ENCODE data around the gene NACC2. TPM values are rescaled to one million over a fixed set of nuclear protein-coding genes. Genes with fewer than 3 reads are reported as not detected.
"Not testable (repeated sequence)": the region's sequence is repeated elsewhere in the genome, so short reads cannot be mapped to it uniquely, and the experiment has no call there.

The NACC2 gene
- total RNA-seq, 5 donors from 2014 or later (not counting 1 experiment from before 2014, with no cell fraction given): 4.2 to 11.7 (median 11.3) TPM

GRCh38 chr9:136044207-136044970 lies 50.7 kb downstream of the NACC2 start:
- Mint-ChIP-seq H3K27me3 (no peaks in the 10 kb centered on the region), H3K27ac (no peak overlapping the region), H3K4me1 (peaks cover 0 to 7% (median 0%) of the 10 kb centered on the region in 3 donors), H3K9me3 (peaks cover 5 to 8% (median 5%) of the 10 kb centered on the region in 3 donors), H3K36me3 (peaks cover 9% of the 10 kb centered on the region), H3K4me3 (no peak overlapping the region)
- DNase-seq (no peak), ATAC-seq (replicated peaks in 1 of 4) (no peak)
- Histone ChIP-seq H3K27ac (ENCODE audit: low read length) (no peak overlapping the region), H3K4me1 (ENCODE audit: control insufficient read depth in 1 of 2, extremely low read depth in 1 of 2, insufficient read depth in 2 of 2, low read length in 2 of 2) (peaks cover 0 to 4% of the 10 kb centered on the region in 2 experiments), H3K27me3 (replicated peaks in 1 of 2; ENCODE audit: control insufficient read depth in 2 of 2, extremely low read depth in 1 of 2, insufficient read depth in 2 of 2, low read length in 1 of 2) (no peaks in the 10 kb centered on the region), H3K36me3 (ENCODE audit: control insufficient read depth in 2 of 2, extremely low read depth in 1 of 2, insufficient read depth in 1 of 2, low read length in 1 of 2) (peaks cover 0 to 6% of the 10 kb centered on the region in 2 donors), H3K9me3 (no peaks in the 10 kb centered on the region), H3K4me3 (ENCODE audit: control insufficient read depth in 1 of 2, extremely low read depth in 1 of 2, low read length in 1 of 2) (no peak overlapping the region)
- POLR2A ChIA-PET: no interaction called here
- WGBS (ENCODE audit: insufficient coverage): 89% methylated on average over 10 of the region's 25 CpGs
- CTCF ChIA-PET: no interaction called here

- POLR2A ChIA-PET: no interaction called here
- H3K9me3 Mint-ChIP-seq: peaks cover 8 to 15% (median 11%) of the 10 kb centered on the region in 3 donors
- H3K27me3 Mint-ChIP-seq: no peaks in the 10 kb centered on the region
- H3K4me3 ChIP-seq (ENCODE audit: control insufficient read depth in 1 of 2, extremely low read depth in 1 of 2, low read length in 1 of 2): no peak overlapping the region
- DNase-seq (no peak), ATAC-seq (replicated peaks in 1 of 4) (no peak)
- no peak overlapping the region for H3K27ac ChIP-seq (ENCODE audit: low read length)
- no peaks in the 10 kb centered on the region for H3K27me3 ChIP-seq (replicated peaks in 1 of 2; ENCODE audit: control insufficient read depth in 2 of 2, extremely low read depth in 1 of 2, insufficient read depth in 2 of 2, low read length in 1 of 2)
- CTCF ChIA-PET: no interaction called here
- peaks cover 0 to 7% (median 0%) of the 10 kb centered on the region in 3 donors for H3K4me1 Mint-ChIP-seq
- H3K36me3 ChIP-seq (ENCODE audit: control insufficient read depth in 2 of 2, extremely low read depth in 1 of 2, insufficient read depth in 1 of 2, low read length in 1 of 2): peaks cover 0 to 2% of the 10 kb centered on the region in 2 donors
- WGBS (ENCODE audit: insufficient coverage): 88% methylated on average over 16 of the region's 18 CpGs
- no peak overlapping the region for H3K27ac Mint-ChIP-seq
- no peaks in the 10 kb centered on the region for H3K9me3 ChIP-seq
- peaks cover 0 to 2% of the 10 kb centered on the region in 2 experiments for H3K4me1 ChIP-seq (ENCODE audit: control insufficient read depth in 1 of 2, extremely low read depth in 1 of 2, insufficient read depth in 2 of 2, low read length in 2 of 2)
- H3K4me3 Mint-ChIP-seq: no peak overlapping the region
- peaks cover 16% of the 10 kb centered on the region for H3K36me3 Mint-ChIP-seq
Measured at GRCh38 chr9:136043441-136043991, 51.6 kb downstream of the NACC2 start.

GRCh38 chr9:136042541-136042940 lies 52.5 kb downstream of the NACC2 start:
- Histone ChIP-seq H3K4me1 (ENCODE audit: control insufficient read depth in 1 of 2, extremely low read depth in 1 of 2, insufficient read depth in 2 of 2, low read length in 2 of 2) (no peaks in the 10 kb centered on the region), H3K27ac (ENCODE audit: low read length) (no peak overlapping the region), H3K9me3 (no peaks in the 10 kb centered on the region), H3K4me3 (ENCODE audit: control insufficient read depth in 1 of 2, extremely low read depth in 1 of 2, low read length in 1 of 2) (no peak overlapping the region), H3K27me3 (replicated peaks in 1 of 2; ENCODE audit: control insufficient read depth in 2 of 2, extremely low read depth in 1 of 2, insufficient read depth in 2 of 2, low read length in 1 of 2) (no peaks in the 10 kb centered on the region), H3K36me3 (ENCODE audit: control insufficient read depth in 2 of 2, extremely low read depth in 1 of 2, insufficient read depth in 1 of 2, low read length in 1 of 2) (peaks cover 0 to 2% of the 10 kb centered on the region in 2 donors)
- CTCF ChIA-PET: no interaction called here
- Mint-ChIP-seq H3K4me3 (no peak overlapping the region), H3K36me3 (peaks cover 22% of the 10 kb centered on the region), H3K4me1 (peaks cover 0 to 7% (median 0%) of the 10 kb centered on the region in 3 donors), H3K9me3 (peaks cover 9 to 20% (median 12%) of the 10 kb centered on the region in 3 donors), H3K27ac (no peak overlapping the region), H3K27me3 (no peaks in the 10 kb centered on the region)
- POLR2A ChIA-PET: no interaction called here
- DNase-seq (no peak), ATAC-seq (replicated peaks in 1 of 4) (no peak)
- 30% methylated on average over 1 of the region's 1 CpG for WGBS (ENCODE audit: insufficient coverage)

GRCh38 chr9:136040848-136041247 lies 54.2 kb downstream of the NACC2 start:
- WGBS (ENCODE audit: insufficient coverage): 100% methylated on average over 1 of the region's 2 CpGs
- H3K27me3 ChIP-seq (replicated peaks in 1 of 2; ENCODE audit: control insufficient read depth in 2 of 2, extremely low read depth in 1 of 2, insufficient read depth in 2 of 2, low read length in 1 of 2); H3K9me3 ChIP-seq; H3K27ac ChIP-seq (ENCODE audit: low read length); H3K27ac Mint-ChIP-seq; H3K4me3 ChIP-seq (ENCODE audit: control insufficient read depth in 1 of 2, extremely low read depth in 1 of 2, low read length in 1 of 2); CTCF ChIA-PET; POLR2A ChIA-PET; H3K27me3 Mint-ChIP-seq; H3K36me3 ChIP-seq (ENCODE audit: control insufficient read depth in 2 of 2, extremely low read depth in 1 of 2, insufficient read depth in 1 of 2, low read length in 1 of 2); H3K4me1 ChIP-seq (ENCODE audit: control insufficient read depth in 1 of 2, extremely low read depth in 1 of 2, insufficient read depth in 2 of 2, low read length in 2 of 2); H3K4me3 Mint-ChIP-seq; H3K4me1 Mint-ChIP-seq; ATAC-seq (replicated peaks in 1 of 4); DNase-seq: not testable (repeated sequence)
- Mint-ChIP-seq H3K9me3 (peaks cover 9 to 31% (median 17%) of the 10 kb centered on the region in 3 donors), H3K36me3 (peaks cover 36% of the 10 kb centered on the region)

GRCh38 chr9:136039488-136039887 lies 55.6 kb downstream of the NACC2 start:
- H3K27me3 ChIP-seq (replicated peaks in 1 of 2; ENCODE audit: control insufficient read depth in 2 of 2, extremely low read depth in 1 of 2, insufficient read depth in 2 of 2, low read length in 1 of 2): no peaks in the 10 kb centered on the region
- no peak overlapping the region for H3K4me3 ChIP-seq (ENCODE audit: control insufficient read depth in 1 of 2, extremely low read depth in 1 of 2, low read length in 1 of 2)
- no peaks in the 10 kb centered on the region for H3K9me3 ChIP-seq
- H3K36me3 Mint-ChIP-seq: peaks cover 46% of the 10 kb centered on the region
- H3K4me1 Mint-ChIP-seq: peaks cover 0 to 5% (median 0%) of the 10 kb centered on the region in 3 donors
- H3K4me1 ChIP-seq (ENCODE audit: control insufficient read depth in 1 of 2, extremely low read depth in 1 of 2, insufficient read depth in 2 of 2, low read length in 2 of 2): no peaks in the 10 kb centered on the region
- no peak for ATAC-seq (replicated peaks in 1 of 4)
- no peak overlapping the region for H3K27ac Mint-ChIP-seq
- no peaks in the 10 kb centered on the region for H3K27me3 Mint-ChIP-seq
- no CpG with 5 or more reads among the region's 2 CpGs for WGBS (ENCODE audit: insufficient coverage)
- CTCF ChIA-PET: no interaction called here
- peaks cover 9 to 31% (median 17%) of the 10 kb centered on the region in 3 donors for H3K9me3 Mint-ChIP-seq
- no peak overlapping the region for H3K4me3 Mint-ChIP-seq
- POLR2A ChIA-PET: no interaction called here
- no peaks in the 10 kb centered on the region for H3K36me3 ChIP-seq (ENCODE audit: control insufficient read depth in 2 of 2, extremely low read depth in 1 of 2, insufficient read depth in 1 of 2, low read length in 1 of 2)
- no peak for DNase-seq
- no peak overlapping the region for H3K27ac ChIP-seq (ENCODE audit: low read length)

GRCh38 chr9:136036848-136037247 lies 58.2 kb downstream of the NACC2 start:
- Mint-ChIP-seq H3K27me3 (no peaks in the 10 kb centered on the region), H3K27ac (no peak overlapping the region), H3K4me3 (no peak overlapping the region), H3K36me3 (peaks cover 54% of the 10 kb centered on the region), H3K4me1 (peaks cover 0 to 3% (median 2%) of the 10 kb centered on the region in 3 donors), H3K9me3 (peaks cover 9 to 31% (median 17%) of the 10 kb centered on the region in 3 donors)
- POLR2A ChIA-PET: no interaction called here
- H3K36me3 ChIP-seq (ENCODE audit: control insufficient read depth in 2 of 2, extremely low read depth in 1 of 2, insufficient read depth in 1 of 2, low read length in 1 of 2): no peaks in the 10 kb centered on the region
- H3K4me3 ChIP-seq (ENCODE audit: control insufficient read depth in 1 of 2, extremely low read depth in 1 of 2, low read length in 1 of 2): no peak overlapping the region
- H3K27me3 ChIP-seq (replicated peaks in 1 of 2; ENCODE audit: control insufficient read depth in 2 of 2, extremely low read depth in 1 of 2, insufficient read depth in 2 of 2, low read length in 1 of 2): peaks cover 0 to under 1% of the 10 kb centered on the region in 2 experiments
- no peak overlapping the region for H3K27ac ChIP-seq (ENCODE audit: low read length)
- DNase-seq: no peak
- no CpG with 5 or more reads among the region's 2 CpGs for WGBS (ENCODE audit: insufficient coverage)
- H3K4me1 ChIP-seq (ENCODE audit: control insufficient read depth in 1 of 2, extremely low read depth in 1 of 2, insufficient read depth in 2 of 2, low read length in 2 of 2): no peaks in the 10 kb centered on the region
- CTCF ChIA-PET: no interaction called here
- no peak for ATAC-seq (replicated peaks in 1 of 4)
- H3K9me3 ChIP-seq: no peaks in the 10 kb centered on the region

All from T-cell (primary cell).